B cell (primary cell): ENCODE results near the gene CHST14. TPM values are rescaled to one million over a fixed set of nuclear protein-coding genes. Genes with fewer than 3 reads are reported as not detected.
"Not testable (repeated sequence)": the region's sequence is repeated elsewhere in the genome, so short reads cannot be mapped to it uniquely, and the experiment has no call there.

Experiments used
- ATAC-seq: fragments of 200-7000 bp; cut with Tn5 transposase; one replicate; pipeline ENCODE4 v1.10.0; 2021; ENCODE audit warnings: low read depth, mild to moderate bottlenecking, moderate number of reproducible peaks, moderate library complexity
- CTCF ChIA-PET: fragments of 350-600 bp; sonication (Branson Sonifier 250); formaldehyde crosslinking; loops from one replicate; lab custom pipeline; 2021; ENCODE audit warnings: antibody characterized with exemption, inconsistent platforms; lab: Charles Lee
- POLR2A ChIA-PET: fragments of 350-600 bp; sonication (Branson Sonifier 250); formaldehyde crosslinking; loops from one replicate; lab custom pipeline; 2021; ENCODE audit warnings: antibody characterized with exemption; lab: Charles Lee
- DNase-seq: peaks from one replicate; pipeline ENCODE4 v3.0.0; 2013
- H2AFZ ChIP-seq: 2 replicates; pipeline ENCODE4 v1.6.1; 2012; ENCODE audit warnings: mild to moderate bottlenecking, low read depth, low read length; ENCODE audit not compliant: insufficient read depth, poor library complexity, severe bottlenecking
- H3K27ac ChIP-seq, 2 donors: 1 replicate in 1 of 2; 2 replicates in 1 of 2; pipeline ENCODE4 v1.5.1; 2012 to 2013; ENCODE audit warnings: low read length in 2 of 2, mild to moderate bottlenecking in 2 of 2, moderate library complexity in 1 of 2
- H3K27me3 ChIP-seq, 4 experiments: fragments of 200-600 bp in 1 of 4; sonication (generic) in 1 of 4; replicated peaks in 1 of 4; 1 replicate in 2 of 4; 2 replicates in 2 of 4; pipeline versions ENCODE4 v1.6.1 to v1.7.0; 2013 to 2016; ENCODE audit warnings: low read length in 3 of 4, mild to moderate bottlenecking in 2 of 4, mixed read lengths in 1 of 4, moderate library complexity in 1 of 4; ENCODE audit not compliant: insufficient read depth in 4 of 4, control insufficient read depth in 3 of 4; ENCODE audit errors: control extremely low read depth in 1 of 4
- H3K36me3 ChIP-seq, 2 experiments: replicated peaks in 1 of 2; 1 replicate in 1 of 2; 2 replicates in 1 of 2; pipeline versions ENCODE4 v1.6.1 to v1.7.1; 2013; ENCODE audit warnings: low read length in 1 of 2; ENCODE audit not compliant: insufficient read depth in 2 of 2, control insufficient read depth in 1 of 2; ENCODE audit errors: control extremely low read depth in 1 of 2, extremely low read depth in 1 of 2
- H3K4me1 ChIP-seq, 2 donors: fragments of 200-600 bp in 1 of 2; sonication (generic) in 1 of 2; 1 replicate in 1 of 2; 2 replicates in 1 of 2; pipeline versions ENCODE4 v1.5.1 to v1.6.1; 2013 to 2017; ENCODE audit warnings: low read length in 2 of 2; ENCODE audit not compliant: control insufficient read depth in 2 of 2, insufficient read depth in 2 of 2
- H3K4me2 ChIP-seq: replicated peaks from 2 replicates; pipeline ENCODE3; 2012; ENCODE audit warnings: mild to moderate bottlenecking, low read depth, low read length; ENCODE audit not compliant: poor library complexity, severe bottlenecking
- H3K4me3 ChIP-seq, 5 experiments: fragments of 200-600 bp in 1 of 5; sonication (generic) in 1 of 5; 1 replicate in 3 of 5; 2 replicates in 2 of 5; pipeline versions ENCODE4 v1.5.1 to v1.7.0; 2011 to 2016; ENCODE audit warnings: low read length in 4 of 5, mild to moderate bottlenecking in 4 of 5, low read depth in 2 of 5, control low read depth in 1 of 5, moderate library complexity in 1 of 5; ENCODE audit not compliant: insufficient read depth in 1 of 5; ENCODE audit errors: control extremely low read depth in 1 of 5, extremely low read depth in 1 of 5
- H3K79me2 ChIP-seq: fragments of 200-600 bp; sonication (generic); one replicate; pipeline ENCODE4 v1.6.0; 2016; ENCODE audit warnings: low read length; ENCODE audit not compliant: control insufficient read depth, insufficient read depth
- H3K9ac ChIP-seq: fragments of 200-600 bp; sonication (generic); 2 replicates; pipeline ENCODE4 v1.6.1; 2017; ENCODE audit warnings: mild to moderate bottlenecking, low read length, moderate library complexity
- H3K9me3 ChIP-seq, 3 donors: one replicate each; pipeline versions ENCODE4 v1.6.1 to v1.7.1; 2013; ENCODE audit warnings: low read length in 2 of 3; ENCODE audit not compliant: control insufficient read depth in 2 of 3, insufficient read depth in 1 of 3; ENCODE audit errors: control extremely low read depth in 1 of 3
- H4K20me1 ChIP-seq: 2 replicates; pipeline ENCODE4 v1.6.0; 2012; ENCODE audit warnings: mild to moderate bottlenecking, low read length; ENCODE audit not compliant: insufficient read depth, control insufficient read depth, poor library complexity, severe bottlenecking
- H3K27ac Mint-ChIP-seq: one replicate; pipeline ENCODE4 v1.8.0; 2021; ENCODE audit warnings: mixed read lengths
- H3K27me3 Mint-ChIP-seq: one replicate; pipeline ENCODE4 v1.8.0; 2021; ENCODE audit warnings: mixed read lengths
- H3K4me1 Mint-ChIP-seq: one replicate; pipeline ENCODE4 v1.8.0; 2021; ENCODE audit warnings: mixed read lengths
- H3K4me3 Mint-ChIP-seq: one replicate; pipeline ENCODE4 v1.8.0; 2021; ENCODE audit warnings: mixed read lengths
- H3K9me3 Mint-ChIP-seq: one replicate; pipeline ENCODE4 v1.8.0; 2022; ENCODE audit warnings: mixed read lengths; ENCODE audit not compliant: insufficient read depth
- EZH2 ChIP-seq: IDR thresholded peaks from 2 replicates; pipeline ENCODE4 v1.6.1; 2012; ENCODE audit warnings: borderline replicate concordance, low read depth, mild to moderate bottlenecking, moderate library complexity, low read length; ENCODE audit not compliant: insufficient read depth, poor library complexity, severe bottlenecking
- WGBS: methylation state at CpG from one replicate; pipeline ENCODE4 v1.1.5; 2013; ENCODE audit warnings: missing lambda C conversion rate; ENCODE audit not compliant: insufficient coverage; 5-methylcytosine and 5-hydroxymethylcytosine counted together
- intact Hi-C: fragments of 100-400 bp; cut with micrococcal nuclease; formaldehyde crosslinking; loops from one replicate; pipeline ENCODE4 v1.10.0; 2022
- polyA plus RNA-seq: library from polyadenylated mRNA; depleted of rRNA; stranded (reverse); fragments of >200 nt; gene quantifications from 2 replicates; pipeline ENCODE4 v1.2.3, GENCODE V29; 2012
- total RNA-seq, 2 donors: library from RNA; stranded (reverse); fragments of 120-200 nt in 1 of 2; gene quantifications; 1 replicate in 1 of 2; 2 replicates in 1 of 2; pipeline versions ENCODE4 v1.2.3 to v1.2.4, GENCODE V29; 2013 to 2022
- TF ChIP-seq, protein P1 (sequence below): fragments of 200-600 bp; IDR thresholded peaks from one replicate; pipeline ENCODE4 v1.8.0; 2022; ENCODE audit warnings: antibody characterized with exemption, mild to moderate bottlenecking

The CHST14 gene
- total and polyA plus RNA-seq, 2 donors (not counting 1 experiment from before 2014, with no cell fraction given), result 5.7 to 16.7 TPM

DNA sequence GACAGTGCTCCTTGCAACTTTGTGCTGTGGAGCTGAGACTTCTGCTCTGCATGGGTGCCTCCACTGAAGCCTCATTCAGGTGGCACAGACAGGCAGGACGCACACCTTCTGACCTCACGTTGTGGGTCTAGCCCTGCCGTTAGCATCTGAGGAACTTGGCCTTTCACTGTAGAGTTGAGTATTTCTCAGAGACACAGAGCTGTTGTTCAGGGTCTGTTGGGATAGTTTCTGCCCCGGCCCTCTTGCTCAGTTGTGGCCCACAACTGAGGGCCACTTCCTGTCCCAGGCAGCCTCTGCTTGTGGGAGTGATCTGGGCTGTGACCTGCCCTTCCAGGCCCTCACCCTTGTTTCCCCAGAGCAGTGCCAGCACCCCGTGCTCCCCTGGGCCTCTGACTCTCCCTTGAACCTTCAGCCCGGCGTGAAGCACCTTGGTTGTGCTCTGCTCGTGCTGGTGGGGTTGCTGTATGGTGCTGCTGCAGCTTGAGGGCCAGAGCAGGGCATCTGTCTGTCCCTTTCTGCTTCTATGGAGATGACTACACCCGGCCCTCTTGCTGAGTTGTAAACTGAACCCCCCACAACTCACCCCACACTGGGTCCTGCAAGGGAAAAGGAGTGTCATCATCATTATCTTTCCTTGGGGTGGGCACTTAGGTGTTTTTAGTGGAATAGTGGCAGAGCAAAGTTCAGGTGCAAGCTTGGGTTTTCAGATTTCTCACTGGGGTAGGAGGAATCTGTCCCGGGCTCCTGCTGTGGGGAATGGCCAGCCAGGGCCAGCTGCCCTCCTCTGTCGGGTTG, 18.3 kb upstream of the CHST14 start:
- Mint-ChIP-seq H3K4me3 (peak overlapping the region; percentile 8), H3K27ac (peak overlapping the region; percentile 53), H3K4me1 (peaks cover 63% of the 10 kb centered on the region), H3K27me3 (no peaks in the 10 kb centered on the region), H3K9me3 (no peaks in the 10 kb centered on the region)
- Histone ChIP-seq H3K9ac (no peak overlapping the region), H3K79me2 (peaks cover 95% of the 10 kb centered on the region), H3K4me2 (peak overlapping the region; percentile 28), H3K4me3 (no peak overlapping the region), H3K36me3 (no peaks in the 10 kb centered on the region), H3K4me1 (peaks cover 31 to 39% of the 10 kb centered on the region in 2 donors), H2AFZ (no peak overlapping the region), H3K27me3 (no peaks in the 10 kb centered on the region), H3K27ac (peak overlapping the region in 1 of 2 donors; percentile 31), H4K20me1 (peaks cover 90% of the 10 kb centered on the region), H3K9me3 (no peaks in the 10 kb centered on the region)
- POLR2A ChIA-PET, result no interaction called here
- DNase-seq, result no peak
- ATAC-seq, result peak; percentile 57
- intact Hi-C loops, result no loop called here
- CTCF ChIA-PET, result interaction anchor here (2.0 to 2.1 kb wide), 2 partner anchors 17 to 30 kb away, joined by 5 to 6 read pairs; no protein-coding TSS in a partner anchor
- 35% methylated on average over 6 of the region's 11 CpGs for WGBS
- no peak for TF ChIP-seq EZH2
- TF ChIP-seq, protein P1, sequence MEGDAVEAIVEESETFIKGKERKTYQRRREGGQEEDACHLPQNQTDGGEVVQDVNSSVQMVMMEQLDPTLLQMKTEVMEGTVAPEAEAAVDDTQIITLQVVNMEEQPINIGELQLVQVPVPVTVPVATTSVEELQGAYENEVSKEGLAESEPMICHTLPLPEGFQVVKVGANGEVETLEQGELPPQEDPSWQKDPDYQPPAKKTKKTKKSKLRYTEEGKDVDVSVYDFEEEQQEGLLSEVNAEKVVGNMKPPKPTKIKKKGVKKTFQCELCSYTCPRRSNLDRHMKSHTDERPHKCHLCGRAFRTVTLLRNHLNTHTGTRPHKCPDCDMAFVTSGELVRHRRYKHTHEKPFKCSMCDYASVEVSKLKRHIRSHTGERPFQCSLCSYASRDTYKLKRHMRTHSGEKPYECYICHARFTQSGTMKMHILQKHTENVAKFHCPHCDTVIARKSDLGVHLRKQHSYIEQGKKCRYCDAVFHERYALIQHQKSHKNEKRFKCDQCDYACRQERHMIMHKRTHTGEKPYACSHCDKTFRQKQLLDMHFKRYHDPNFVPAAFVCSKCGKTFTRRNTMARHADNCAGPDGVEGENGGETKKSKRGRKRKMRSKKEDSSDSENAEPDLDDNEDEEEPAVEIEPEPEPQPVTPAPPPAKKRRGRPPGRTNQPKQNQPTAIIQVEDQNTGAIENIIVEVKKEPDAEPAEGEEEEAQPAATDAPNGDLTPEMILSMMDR, result no peak

DNA sequence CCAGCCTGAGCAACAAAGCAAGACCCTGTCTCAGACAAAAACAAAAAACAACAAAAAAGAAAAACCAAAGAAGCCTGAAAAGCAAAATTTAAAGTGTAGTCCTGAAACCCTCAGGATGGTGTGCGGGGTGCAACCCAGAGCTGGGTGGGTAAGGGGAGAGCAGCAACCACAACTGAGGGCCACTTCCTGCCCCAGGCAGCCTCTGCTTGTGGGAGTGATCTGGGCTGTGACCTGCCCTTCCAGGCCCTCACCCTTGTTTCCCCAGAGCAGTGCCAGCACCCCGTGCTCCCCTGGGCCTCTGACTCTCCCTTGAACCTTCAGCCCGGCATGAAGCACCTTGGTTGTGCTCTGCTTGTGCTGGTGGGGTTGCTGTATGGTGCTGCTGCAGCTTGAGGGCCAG, 16.8 kb upstream of the CHST14 start:
- Histone ChIP-seq H3K4me2 (peak overlapping the region; percentile 36), H3K4me1 (peaks cover 31 to 39% of the 10 kb centered on the region in 2 donors), H3K79me2 (peaks cover 97% of the 10 kb centered on the region), H4K20me1 (peaks cover 96% of the 10 kb centered on the region)
- intact Hi-C loops, H3K9me3 Mint-ChIP-seq, H3K27ac ChIP-seq, POLR2A ChIA-PET, H3K27me3 ChIP-seq, H3K9ac ChIP-seq, H3K9me3 ChIP-seq, H3K27ac Mint-ChIP-seq, H3K36me3 ChIP-seq, H3K27me3 Mint-ChIP-seq, DNase-seq, H2AFZ ChIP-seq, H3K4me3 ChIP-seq: not testable (repeated sequence)
- WGBS, result 0% methylated on average over 1 of the region's 3 CpGs
- Mint-ChIP-seq H3K4me1 (peaks cover 61% of the 10 kb centered on the region), H3K4me3 (peak overlapping the region; percentile 32)
- CTCF ChIA-PET, result interaction anchor here (1.4 kb wide), 1 partner anchor 9 kb away, joined by 4 read pairs; no protein-coding TSS in a partner anchor
- peak; percentile 40 for ATAC-seq
